Lower lobe of right lung (tissue), 2 donors: ENCODE results near the gene SH2D1A. TPM values are rescaled to one million over a fixed set of nuclear protein-coding genes. Genes with fewer than 3 reads are reported as not detected.

ENCODE experiments used
- ATAC-seq, 2 donors: fragments of 200-7000 bp; cut with Tn5 transposase; one replicate each; pipeline ENCODE4 v1.9.1; 2020 to 2022; ENCODE audit warnings: mild to moderate bottlenecking in 2 of 2, moderate library complexity in 2 of 2
- DNase-seq: peaks from one replicate; pipeline ENCODE4 v3.0.0-alpha.2; 2020
- H3K27ac ChIP-seq: fragments of 200-600 bp; one replicate; pipeline ENCODE4 v1.8.0; 2022
- H3K27me3 ChIP-seq: fragments of 200-600 bp; one replicate; pipeline ENCODE4 v1.8.0; 2022; ENCODE audit warnings: low read depth
- H3K36me3 ChIP-seq: fragments of 200-600 bp; one replicate; pipeline ENCODE4 v1.8.0; 2022; ENCODE audit warnings: mild to moderate bottlenecking
- H3K4me1 ChIP-seq: fragments of 200-600 bp; one replicate; pipeline ENCODE4 v1.8.0; 2022
- H3K4me3 ChIP-seq: fragments of 200-600 bp; one replicate; pipeline ENCODE4 v1.8.0; 2022; ENCODE audit warnings: mild to moderate bottlenecking
- H3K9me3 ChIP-seq: fragments of 200-600 bp; one replicate; pipeline ENCODE4 v1.8.0; 2022
- CTCF ChIP-seq: fragments of 200-600 bp; IDR thresholded peaks from one replicate; pipeline ENCODE4 v1.8.0; 2022; ENCODE audit warnings: antibody characterized with exemption, mild to moderate bottlenecking
- intact Hi-C: fragments of 100-400 bp; cut with DNase I; formaldehyde crosslinking; loops from one replicate; pipeline ENCODE4 v1.11.0; 2022
- total RNA-seq: library from RNA; stranded (reverse); fragmentation: NEBNext Ultra II Directional; extraction: Animal tissue kit (Norgen Biotek cat#: 25700); gene quantifications from one replicate; pipeline ENCODE4 v1.2.1, GENCODE V29; 2021
- donor health status: DM: no; HTN: yes; CAD: no; lungs with severe emphysema.

The SH2D1A gene
- total RNA-seq, 1 donor from 2014 or later: 1.0 TPM

- no peak for DNase-seq
- Histone ChIP-seq H3K9me3 (no peaks in the 10 kb centered on the region), H3K4me3 (no peak overlapping the region), H3K27ac (no peak overlapping the region), H3K27me3 (no peaks in the 10 kb centered on the region), H3K4me1 (no peaks in the 10 kb centered on the region), H3K36me3 (no peaks in the 10 kb centered on the region)
- no peak for TF ChIP-seq CTCF
- intact Hi-C loops: no loop called here
- ATAC-seq: no peak
These were observed 7.4 kb upstream of the SH2D1A start for GRCh38 chrX:124338733-124339514.

GRCh38 chrX:124341396-124342132 is 4.8 kb upstream of the SH2D1A start:
- DNase-seq (no peak), ATAC-seq (no peak)
- intact Hi-C loops: no loop called here
- no peaks in the 10 kb centered on the region for H3K9me3 ChIP-seq
- H3K4me3 ChIP-seq: no peak overlapping the region
- H3K4me1 ChIP-seq: no peaks in the 10 kb centered on the region
- no peak overlapping the region for H3K27ac ChIP-seq
- H3K36me3 ChIP-seq: no peaks in the 10 kb centered on the region
- no peak for TF ChIP-seq CTCF
- no peaks in the 10 kb centered on the region for H3K27me3 ChIP-seq

- ATAC-seq: no peak
- TF ChIP-seq CTCF: no peak
- Histone ChIP-seq H3K4me3 (no peak overlapping the region), H3K27ac (no peak overlapping the region), H3K27me3 (no peaks in the 10 kb centered on the region), H3K4me1 (no peaks in the 10 kb centered on the region), H3K9me3 (no peaks in the 10 kb centered on the region), H3K36me3 (no peaks in the 10 kb centered on the region)
- no peak for DNase-seq
- intact Hi-C loops: no loop called here
These were observed 4.0 kb upstream of the SH2D1A start for GRCh38 chrX:124342174-124342867.

GRCh38 chrX:124343016-124343415 is 3.3 kb upstream of the SH2D1A start:
- intact Hi-C loops: no loop called here
- Histone ChIP-seq H3K4me1 (no peaks in the 10 kb centered on the region), H3K36me3 (no peaks in the 10 kb centered on the region), H3K27me3 (no peaks in the 10 kb centered on the region), H3K4me3 (no peak overlapping the region), H3K9me3 (no peaks in the 10 kb centered on the region), H3K27ac (no peak overlapping the region)
- DNase-seq (no peak), ATAC-seq (no peak)
- no peak for TF ChIP-seq CTCF

GRCh38 chrX:124344246-124344645 is 2.1 kb upstream of the SH2D1A start:
- Histone ChIP-seq H3K36me3 (no peaks in the 10 kb centered on the region), H3K27me3 (no peaks in the 10 kb centered on the region), H3K9me3 (no peaks in the 10 kb centered on the region), H3K4me1 (no peaks in the 10 kb centered on the region), H3K4me3 (no peak overlapping the region), H3K27ac (no peak overlapping the region)
- ATAC-seq (no peak), DNase-seq (no peak)
- TF ChIP-seq CTCF: no peak
- intact Hi-C loops: no loop called here
